Measurements from ENCODE around the gene KRTAP4-6.
"Not testable (repeated sequence)": the region's sequence is repeated elsewhere in the genome, so short reads cannot be mapped to it uniquely, and the experiment has no call there.

KRTAP4-6 gene

DNA sequence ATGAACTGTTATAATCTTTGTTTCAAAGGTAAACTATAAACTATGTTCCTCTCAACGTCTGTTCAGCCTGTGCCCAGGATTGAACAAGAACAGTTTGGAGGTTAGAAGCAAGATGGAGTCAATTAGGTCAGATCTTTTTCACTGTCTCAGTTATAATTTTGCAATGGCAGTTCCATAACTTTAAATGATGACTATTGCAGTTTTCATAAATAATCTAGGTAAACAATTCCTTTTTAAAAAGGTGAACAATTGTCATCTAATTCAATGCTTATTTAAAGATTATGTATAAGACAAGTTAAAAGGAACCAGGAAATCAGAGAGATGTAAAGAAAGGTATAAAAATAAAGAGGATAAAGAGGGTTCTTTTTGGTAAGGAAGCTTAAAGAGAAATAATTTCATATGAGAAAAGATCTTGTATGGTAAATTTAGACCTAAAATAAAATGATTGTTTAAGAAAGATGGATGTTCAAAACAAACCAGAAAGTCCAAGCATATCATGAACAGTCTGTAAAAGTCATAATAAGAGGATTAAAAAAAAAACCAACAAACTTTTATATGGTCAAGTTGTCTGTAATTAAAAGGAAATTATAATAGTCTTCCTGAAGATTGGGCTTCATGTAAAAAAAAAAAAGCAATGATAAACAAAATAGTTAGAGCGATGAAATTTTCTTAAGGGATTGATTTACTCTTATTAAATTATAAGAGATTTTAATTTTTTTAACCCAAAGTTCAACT lies 29.0 kb downstream of the KRTAP4-6 start:
- H3K4me3 ChIP-seq (ENCODE audit: low read depth, low read length) = no peak overlapping the region
- TF ChIP-seq CTCF (IDR thresholded peaks at IDR 0.05; ENCODE audit: borderline replicate concordance, insufficient read depth, low read depth, low read length) = no peak

DNA sequence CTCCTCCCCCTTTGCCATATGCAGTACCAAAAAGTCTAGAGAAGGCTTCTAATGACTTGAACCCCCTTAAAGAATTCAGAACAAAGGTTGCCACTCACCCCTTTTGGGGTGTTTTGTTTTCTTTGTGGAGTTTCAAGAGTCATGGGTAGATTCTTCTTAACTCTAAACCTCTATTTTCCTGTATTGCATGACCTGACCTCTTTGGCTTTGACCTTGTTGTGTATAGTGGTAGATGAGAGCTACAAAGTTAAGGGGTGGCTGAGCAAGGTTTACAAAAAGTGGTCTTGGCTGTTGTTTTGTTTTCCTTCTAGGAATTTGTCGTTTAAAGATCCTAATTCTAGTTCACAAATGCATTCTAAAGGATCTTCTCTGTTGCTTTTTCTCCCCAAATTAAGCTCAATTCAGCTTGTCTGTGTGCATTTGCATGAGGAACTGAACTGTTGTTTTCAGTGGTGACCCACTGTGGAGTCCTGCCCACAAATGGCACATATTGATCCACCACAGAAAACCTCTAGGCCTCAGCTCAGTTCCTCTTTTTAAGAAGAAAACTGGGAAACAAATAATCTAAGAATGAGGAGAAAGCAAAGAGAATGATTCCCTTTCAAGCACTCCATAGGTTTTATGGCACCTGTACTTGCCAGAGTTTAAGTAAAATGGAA lies 31.5 kb downstream of the KRTAP4-6 start:
- H3K4me3 ChIP-seq (ENCODE audit: low read depth, low read length) = not testable (repeated sequence)

- no peak overlapping the region for H3K4me3 ChIP-seq (ENCODE audit: low read depth, low read length)
These were observed 32.3 kb downstream of the KRTAP4-6 start for GRCh38 chr17:41107941-41108450.

GRCh38 chr17:41105347-41105746 lies 35.0 kb downstream of the KRTAP4-6 start, which contains the start of gene KRTAP4-9:
TSS of gene KRTAP4-9 (plus strand) at chr17:41105389. CDS start at chr17:41105389, 0 bp downstream.
- not testable (repeated sequence) for H3K4me3 ChIP-seq (ENCODE audit: low read depth, low read length)

More at GRCh38 chr17:41107941-41108450, 32.3 kb downstream of the KRTAP4-6 start:
- no peak for TF ChIP-seq CTCF (IDR thresholded peaks at IDR 0.05; ENCODE audit: borderline replicate concordance, insufficient read depth, low read depth, low read length)

DNA sequence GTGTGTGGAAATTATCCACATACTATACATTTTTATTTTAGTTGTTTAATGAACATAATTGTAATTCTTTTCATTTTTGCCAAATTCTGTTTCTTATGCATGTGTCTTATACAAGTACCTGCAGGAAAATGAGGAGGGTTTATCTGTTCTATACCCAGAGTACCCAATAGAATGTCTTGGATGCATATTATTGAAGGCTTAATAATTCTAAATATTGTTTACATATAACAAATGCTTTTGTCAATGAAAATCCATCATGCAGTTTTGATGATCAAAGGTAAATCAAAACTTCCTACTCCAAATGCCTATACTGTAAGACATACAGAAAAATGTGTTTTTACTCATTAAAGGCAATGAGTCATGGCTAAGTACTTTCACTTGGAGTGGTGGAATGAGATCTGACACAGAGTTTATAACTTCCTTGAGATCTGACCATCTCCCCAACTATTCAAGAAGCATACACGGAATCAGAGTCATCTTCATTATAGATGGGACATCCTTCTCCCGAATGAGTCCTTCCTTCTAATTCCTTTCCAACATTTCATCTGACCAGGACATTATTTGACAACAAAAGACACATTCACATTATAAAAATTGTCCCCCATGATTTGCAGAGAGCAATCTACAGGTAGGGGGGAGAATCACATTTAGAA lies 35.8 kb downstream of the KRTAP4-6 start:
- H3K4me3 ChIP-seq (ENCODE audit: low read depth, low read length) = not testable (repeated sequence)

GRCh38 chr17:41103896-41104295 lies 36.4 kb downstream of the KRTAP4-6 start:
- no peak for TF ChIP-seq CTCF (IDR thresholded peaks at IDR 0.05; ENCODE audit: borderline replicate concordance, insufficient read depth, low read depth, low read length)
- no peak overlapping the region for H3K4me3 ChIP-seq (ENCODE audit: low read depth, low read length)

GRCh38 chr17:41101586-41102259 lies 38.6 kb downstream of the KRTAP4-6 start, which contains the start of gene KRTAP4-16:
TSS of gene KRTAP4-16 (minus strand) at chr17:41102209. CDS start at chr17:41102209, 0 bp downstream.
- no peak within 1 kb of the TSS for H3K4me3 ChIP-seq (ENCODE audit: low read depth, low read length)
- TF ChIP-seq CTCF (IDR thresholded peaks at IDR 0.05; ENCODE audit: borderline replicate concordance, insufficient read depth, low read depth, low read length) = no peak

GRCh38 chr17:41099682-41100480 lies 40.5 kb downstream of the KRTAP4-6 start:
- not testable (repeated sequence) for H3K4me3 ChIP-seq (ENCODE audit: low read depth, low read length)
